Measurements from ENCODE around the gene KMT2B. TPM values are rescaled to one million over a fixed set of nuclear protein-coding genes. Genes with fewer than 3 reads are reported as not detected.
A peak's percentile ranks its signal among the peaks of the same experiment; 100 is the strongest.

KMT2B gene
- total RNA-seq, 1 donor from 2014 or later: 12.6 TPM

- H3K4me1 Mint-ChIP-seq: peaks cover 24% of the 10 kb centered on the region
- Histone ChIP-seq H4K20me1 (ENCODE audit: low read depth) (peaks cover 28% of the 10 kb centered on the region), H3K36me3 (no peaks in the 10 kb centered on the region), H3K4me1 (peaks cover 23% of the 10 kb centered on the region), H3K79me2 (ENCODE audit: low read depth) (no peaks in the 10 kb centered on the region), H3K27ac (no peak within 1 kb of the TSS), H2AFZ (replicated peaks) (no peak within 1 kb of the TSS), H3K9me3 (ENCODE audit: low read depth) (no peaks in the 10 kb centered on the region), H3K4me3 (peak within 1 kb of the TSS; percentile 69), H3K4me2 (peak within 1 kb of the TSS; percentile 84), H3K27me3 (peaks cover 22% of the 10 kb centered on the region), H3F3A (ENCODE audit: low read depth) (peaks cover 21% of the 10 kb centered on the region), H3K9ac (no peak within 1 kb of the TSS)
- TF ChIP-seq CTCF (IDR thresholded peaks at IDR 0.05) (no peak), EZH2 (IDR thresholded peaks at IDR 0.05) (no peak), EZH2phosphoT487 (IDR thresholded peaks at IDR 0.05) (no peak)
- H3K27me3 Mint-ChIP-seq (ENCODE audit: insufficient read depth, low read depth): peaks cover 7% of the 10 kb centered on the region
- H3K27ac Mint-ChIP-seq: no peak within 1 kb of the TSS
- peak; percentile 100 for DNase-seq (ENCODE audit: low spot score)
- peak within 1 kb of the TSS; percentile 91 for H3K4me3 Mint-ChIP-seq
- H3K36me3 Mint-ChIP-seq: peaks cover 5% of the 10 kb centered on the region
- H3K9me3 Mint-ChIP-seq: no peaks in the 10 kb centered on the region
These were observed 57.7 kb downstream of the KMT2B start, which contains the start of gene ARHGAP33 for GRCh38 chr19:35775298-35776101. ARHGAP33 (plus strand) TSS chr19:35775564; CDS start chr19:35775659, 95 bp downstream.

GRCh38 chr19:35776102-35776788 is 58.4 kb downstream of the KMT2B start:
- H3K27ac Mint-ChIP-seq: no peak overlapping the region
- H3K27me3 Mint-ChIP-seq (ENCODE audit: insufficient read depth, low read depth): peaks cover 7% of the 10 kb centered on the region
- peaks cover 24% of the 10 kb centered on the region for H3K4me1 Mint-ChIP-seq
- Histone ChIP-seq H3F3A (ENCODE audit: low read depth) (peaks cover 21% of the 10 kb centered on the region), H3K36me3 (no peaks in the 10 kb centered on the region), H3K79me2 (ENCODE audit: low read depth) (no peaks in the 10 kb centered on the region), H3K9ac (no peak overlapping the region), H4K20me1 (ENCODE audit: low read depth) (peaks cover 28% of the 10 kb centered on the region), H3K9me3 (ENCODE audit: low read depth) (no peaks in the 10 kb centered on the region), H3K4me1 (peaks cover 23% of the 10 kb centered on the region), H3K4me3 (peak overlapping the region; percentile 69), H3K27ac (no peak overlapping the region), H2AFZ (replicated peaks) (no peak overlapping the region), H3K4me2 (peak overlapping the region; percentile 84), H3K27me3 (peaks cover 22% of the 10 kb centered on the region)
- H3K36me3 Mint-ChIP-seq: peaks cover 5% of the 10 kb centered on the region
- peak; percentile 59 for DNase-seq (ENCODE audit: low spot score)
- TF ChIP-seq EZH2phosphoT487 (IDR thresholded peaks at IDR 0.05) (no peak), CTCF (IDR thresholded peaks at IDR 0.05) (no peak), EZH2 (IDR thresholded peaks at IDR 0.05) (no peak)
- H3K4me3 Mint-ChIP-seq: peak overlapping the region; percentile 91
- no peaks in the 10 kb centered on the region for H3K9me3 Mint-ChIP-seq

GRCh38 chr19:35777086-35777841 is 59.5 kb downstream of the KMT2B start:
- H3K4me1 Mint-ChIP-seq: peaks cover 24% of the 10 kb centered on the region
- Histone ChIP-seq H3K4me2 (peak overlapping the region; percentile 84), H3K9me3 (ENCODE audit: low read depth) (no peaks in the 10 kb centered on the region), H2AFZ (replicated peaks) (no peak overlapping the region), H3K4me1 (peaks cover 23% of the 10 kb centered on the region), H3K9ac (no peak overlapping the region), H3K27me3 (peaks cover 22% of the 10 kb centered on the region), H3K79me2 (ENCODE audit: low read depth) (no peaks in the 10 kb centered on the region), H3K36me3 (no peaks in the 10 kb centered on the region), H3K4me3 (no peak overlapping the region), H3F3A (ENCODE audit: low read depth) (peaks cover 21% of the 10 kb centered on the region), H4K20me1 (ENCODE audit: low read depth) (peaks cover 30% of the 10 kb centered on the region), H3K27ac (no peak overlapping the region)
- no peak for TF ChIP-seq EZH2phosphoT487 (IDR thresholded peaks at IDR 0.05)
- TF ChIP-seq EZH2 (IDR thresholded peaks at IDR 0.05): no peak
- TF ChIP-seq CTCF (IDR thresholded peaks at IDR 0.05): no peak
- peak overlapping the region; percentile 91 for H3K4me3 Mint-ChIP-seq
- H3K36me3 Mint-ChIP-seq: peaks cover 5% of the 10 kb centered on the region
- no peak overlapping the region for H3K27ac Mint-ChIP-seq
- peaks cover 7% of the 10 kb centered on the region for H3K27me3 Mint-ChIP-seq (ENCODE audit: insufficient read depth, low read depth)
- peak; percentile 64 for DNase-seq (ENCODE audit: low spot score)
- no peaks in the 10 kb centered on the region for H3K9me3 Mint-ChIP-seq
